IMR-90 (cell line): Measurements from ENCODE around the gene FAM53B. TPM values are rescaled to one million over a fixed set of nuclear protein-coding genes. Genes with fewer than 3 reads are reported as not detected.

Experiments used
- ATAC-seq: fragments of 200-7000 bp; cut with Tn5 transposase; 2 replicates; pipeline ENCODE4 v1.9.1; 2020; ENCODE audit warnings: low read depth, mild to moderate bottlenecking, moderate library complexity
- BruUV-seq: library from RNA; stranded (reverse); fragments of 400-500 nt; replicated peaks from 2 replicates; lab custom pipeline; 2021; lab: Mats Ljungman, UMichigan
- CTCF ChIA-PET: fragments of 300-600 bp; formaldehyde crosslinking; extraction: SDS; loops from one replicate; lab custom pipeline; 2021; ENCODE audit warnings: antibody characterized with exemption; lab: Yijun Ruan, JAX
- POLR2A ChIA-PET: fragments of 300-600 bp; sonication (Branson Sonifier 250); formaldehyde crosslinking; loops from one replicate; lab custom pipeline; 2022; ENCODE audit warnings: antibody characterized with exemption; ENCODE audit not compliant: unreplicated experiment; lab: Charles Lee
- DNase-seq: peaks from one replicate; pipeline ENCODE4 v3.0.0; 2013
- H2AFZ ChIP-seq: replicated peaks from 2 replicates; pipeline ENCODE3; 2013; ENCODE audit warnings: low read length, mild to moderate bottlenecking; ENCODE audit not compliant: poor library complexity
- H2AK5ac ChIP-seq: 2 replicates; pipeline ENCODE4 v1.6.1; 2013; ENCODE audit warnings: low read depth, low read length, inconsistent platforms
- H2AK9ac ChIP-seq: replicated peaks from 2 replicates; pipeline ENCODE3; 2013; ENCODE audit warnings: mild to moderate bottlenecking, low read depth, low read length, moderate library complexity; ENCODE audit not compliant: poor library complexity
- H2BK120ac ChIP-seq: 2 replicates; pipeline ENCODE4 v1.6.1; 2013; ENCODE audit warnings: low read depth, low read length, inconsistent platforms
- H2BK15ac ChIP-seq: 3 replicates; pipeline ENCODE4 v1.6.1; 2013; ENCODE audit warnings: low read depth, low read length, inconsistent platforms
- H2BK20ac ChIP-seq: 2 replicates; pipeline ENCODE4 v1.6.1; 2013; ENCODE audit warnings: low read depth, mild to moderate bottlenecking, inconsistent platforms, low read length, moderate library complexity
- H2BK5ac ChIP-seq: 2 replicates; pipeline ENCODE4 v1.6.1; 2013; ENCODE audit warnings: mild to moderate bottlenecking, low read depth, low read length, inconsistent platforms; ENCODE audit not compliant: poor library complexity, severe bottlenecking
- H3K14ac ChIP-seq: replicated peaks from 2 replicates; pipeline ENCODE4 v1.6.1; 2013; ENCODE audit warnings: low read depth, low read length, inconsistent platforms
- H3K18ac ChIP-seq: 2 replicates; pipeline ENCODE4 v1.6.1; 2013; ENCODE audit warnings: low read depth, low read length, control low read depth
- H3K23ac ChIP-seq: 2 replicates; pipeline ENCODE4 v1.6.1; 2013; ENCODE audit warnings: low read depth, low read length, inconsistent platforms
- H3K27ac ChIP-seq: 2 replicates; pipeline ENCODE4 v1.5.1; 2013; ENCODE audit warnings: mild to moderate bottlenecking, control low read depth, low read length; ENCODE audit not compliant: insufficient read depth
- H3K27me3 ChIP-seq: 2 replicates; pipeline ENCODE4 v1.6.1; 2013; ENCODE audit warnings: low read length; ENCODE audit not compliant: control insufficient read depth, insufficient read depth
- H3K36me3 ChIP-seq: 2 replicates; pipeline ENCODE4 v1.6.1; 2013; ENCODE audit warnings: low read length, mixed read lengths; ENCODE audit not compliant: control insufficient read depth, insufficient read depth
- H3K4ac ChIP-seq: 2 replicates; pipeline ENCODE4 v1.6.1; 2013; ENCODE audit warnings: low read depth, low read length, inconsistent platforms
- H3K4me1 ChIP-seq: 2 replicates; pipeline ENCODE4 v1.6.1; 2013; ENCODE audit warnings: low read length, mixed read lengths; ENCODE audit not compliant: control insufficient read depth, insufficient read depth
- H3K4me2 ChIP-seq: 2 replicates; pipeline ENCODE4 v1.6.1; 2013; ENCODE audit warnings: low read depth, mild to moderate bottlenecking, control low read depth, low read length, moderate library complexity
- H3K4me3 ChIP-seq: 2 replicates; pipeline ENCODE4 v1.5.1; 2013; ENCODE audit warnings: low read depth, mild to moderate bottlenecking, control low read depth, low read length, moderate library complexity; ENCODE audit not compliant: insufficient read depth
- H3K56ac ChIP-seq: 2 replicates; pipeline ENCODE4 v1.6.1; 2013; ENCODE audit warnings: low read length, inconsistent platforms; ENCODE audit not compliant: insufficient read depth; ENCODE audit errors: extremely low read depth
- H3K79me1 ChIP-seq, 2 experiments: 2 replicates each; pipeline ENCODE4 v1.6.1; 2013; ENCODE audit warnings: low read length in 2 of 2, inconsistent platforms in 1 of 2, low read depth in 1 of 2
- H3K9ac ChIP-seq: 2 replicates; pipeline ENCODE4 v1.6.1; 2013; ENCODE audit warnings: low read depth, low read length, control low read depth
- H3K9me1 ChIP-seq: 2 replicates; pipeline ENCODE4 v1.6.1; 2013; ENCODE audit warnings: low read length, inconsistent platforms; ENCODE audit not compliant: insufficient read depth
- H3K9me3 ChIP-seq: 2 replicates; pipeline ENCODE4 v1.6.1; 2013; ENCODE audit warnings: low read length; ENCODE audit not compliant: control insufficient read depth, insufficient read depth
- H4K20me1 ChIP-seq: 2 replicates; pipeline ENCODE4 v1.6.1; 2013; ENCODE audit warnings: low read length, inconsistent platforms; ENCODE audit not compliant: insufficient read depth
- H4K5ac ChIP-seq: 2 replicates; pipeline ENCODE4 v1.6.1; 2013; ENCODE audit warnings: mild to moderate bottlenecking, low read depth, low read length, control low read depth
- H4K8ac ChIP-seq, 2 experiments: 2 replicates each; pipeline ENCODE4 v1.6.1; 2013; ENCODE audit warnings: low read depth in 2 of 2, low read length in 2 of 2, control low read depth in 1 of 2, inconsistent platforms in 1 of 2
- H4K91ac ChIP-seq: 2 replicates; pipeline ENCODE4 v1.6.1; 2013; ENCODE audit warnings: low read depth, low read length, inconsistent platforms; ENCODE audit not compliant: insufficient read depth
- BHLHE40 ChIP-seq: fragments of 150-350 bp; IDR thresholded peaks from 2 replicates; pipeline ENCODE4 v1.6.1; 2016; ENCODE audit warnings: mild to moderate bottlenecking, low read depth, low read length
- CTCF ChIP-seq: conservative IDR thresholded peaks from 2 replicates; pipeline ENCODE4 v1.5.1; 2012; ENCODE audit warnings: mild to moderate bottlenecking, low read depth, low read length, improper control_type of control experiment
- USF2 ChIP-seq: fragments of 150-350 bp; IDR thresholded peaks from 2 replicates; pipeline ENCODE4 v1.6.1; 2017; ENCODE audit warnings: mild to moderate bottlenecking, antibody characterized with exemption, low read length, low read depth
- WGBS, 2 experiments: methylation state at CpG; one replicate each; pipeline versions ENCODE4 v1.1.5 to v1.1.7; 2013; ENCODE audit warnings: missing lambda C conversion rate in 2 of 2; ENCODE audit not compliant: insufficient read length in 1 of 2; ENCODE audit errors: extremely low coverage in 2 of 2; 5-methylcytosine and 5-hydroxymethylcytosine counted together
- dilution Hi-C: fragments of 300-500 bp; cut with HindIII; formaldehyde crosslinking; loops from one replicate; pipeline ENCODE4 v1.14.3; 2018; ENCODE audit warnings: low sequenced_read_pairs; ENCODE audit not compliant: unreplicated experiment
- in situ Hi-C: fragments of 300-500 bp; cut with MboI; formaldehyde crosslinking; loops from 3 replicates; pipeline ENCODE4 v1.14.3; 2019; ENCODE audit warnings: low sequenced_read_pairs, inconsistent platforms, mixed read lengths
- intact Hi-C: fragments of 100-400 bp; cut with micrococcal nuclease; formaldehyde crosslinking; loops from 2 replicates; pipeline ENCODE4 v1.10.0; 2022
- polyA plus RNA-seq, 3 experiments: library from polyadenylated mRNA; depleted of rRNA; stranded (reverse); fragments of >200 nt; gene quantifications; 2 replicates each; pipeline ENCODE4 v1.2.3, GENCODE V29; 2012; ENCODE audit warnings: low replicate concordance in 1 of 3
- total RNA-seq: library from RNA; depleted of rRNA; stranded (reverse); fragments of >200 nt; gene quantifications from 2 replicates; pipeline ENCODE4 v1.2.3, GENCODE V29; 2012

The FAM53B gene
- total and polyA plus RNA-seq, 2 of the 4 experiments (the other 2 are of a cell fraction), result 3.8 to 5.7 TPM

GRCh38 chr10:124742413-124743190 lies 1.6 kb downstream of the FAM53B start:
- Histone ChIP-seq H2BK5ac (no peak overlapping the region), H3K9me1 (no peaks in the 10 kb centered on the region), H4K91ac (no peak overlapping the region), H3K79me1 (peaks cover 0 to 36% of the 10 kb centered on the region in 2 experiments), H3K9ac (peak overlapping the region; percentile 72), H4K8ac (no peak overlapping the region), H3K4me3 (peak overlapping the region; percentile 82), H4K5ac (no peak overlapping the region), H4K20me1 (peaks cover 16% of the 10 kb centered on the region), H2AK5ac (no peak overlapping the region), H3K4ac (no peak overlapping the region; the same call in 1 of the 2 replicates), H2BK120ac (no peak overlapping the region), H3K56ac (no peak overlapping the region), H3K23ac (peak overlapping the region; percentile 74), H3K27ac (no peak overlapping the region), H2AFZ (peak overlapping the region; percentile 92), H3K14ac (0 out of 2 replicates have a peak overlapping the region, but pooled peaks have one; percentile 7), H3K18ac (no peak overlapping the region), H3K36me3 (no peaks in the 10 kb centered on the region), H3K27me3 (no peaks in the 10 kb centered on the region), H2BK20ac (no peak overlapping the region), H2BK15ac (no peak overlapping the region), H2AK9ac (peak overlapping the region; percentile 53), H3K4me1 (peaks cover 11% of the 10 kb centered on the region), H3K4me2 (peak overlapping the region; percentile 82), H3K9me3 (no peaks in the 10 kb centered on the region)
- 0% methylated on average over 2 of the region's 42 CpGs; no CpG with 5 or more reads in 1 of the 2 experiments for WGBS, 2 experiments
- in situ Hi-C loops (loop anchor here (5.0 kb wide), 1 partner anchor 205 kb away; no protein-coding TSS in a partner anchor), intact Hi-C loops (loop anchor here (5.0 kb wide), 4 partner anchors 40 to 750 kb away; no protein-coding TSS in a partner anchor), dilution Hi-C loops (no loop called here)
- DNase-seq, result no peak
- CTCF ChIA-PET, result interaction anchor here (0.6 to 2.4 kb wide), 5 partner anchors 16 to 213 kb away, joined by 3 to 12 read pairs (median 8); no protein-coding TSS in a partner anchor
- no peak for TF ChIP-seq USF2
- no peak for TF ChIP-seq BHLHE40
- no peak for TF ChIP-seq CTCF
- ATAC-seq, result no peak
- POLR2A ChIA-PET, result no interaction called here
- BruUV-seq, result no TSS peak
